Gastroesophageal sphincter (tissue), 3 donors: ENCODE results near the gene HACD1.

ENCODE experiments used
- CTCF ChIP-seq, 4 experiments: fragments of 200-600 bp in 2 of 4; fragments of 450-650 bp in 2 of 4; sonication (generic) in 1 of 4; IDR thresholded peaks; one replicate each; pipeline ENCODE4 v1.5.1; 2017 to 2019; ENCODE audit warnings: antibody characterized with exemption in 4 of 4, mild to moderate bottlenecking in 2 of 4, moderate library complexity in 2 of 4
- POLR2AphosphoS5 ChIP-seq: sonication (generic); formaldehyde crosslinking; IDR thresholded peaks from one replicate; pipeline ENCODE4 v1.6.1; 2017; ENCODE audit warnings: antibody characterized with exemption

DNA sequence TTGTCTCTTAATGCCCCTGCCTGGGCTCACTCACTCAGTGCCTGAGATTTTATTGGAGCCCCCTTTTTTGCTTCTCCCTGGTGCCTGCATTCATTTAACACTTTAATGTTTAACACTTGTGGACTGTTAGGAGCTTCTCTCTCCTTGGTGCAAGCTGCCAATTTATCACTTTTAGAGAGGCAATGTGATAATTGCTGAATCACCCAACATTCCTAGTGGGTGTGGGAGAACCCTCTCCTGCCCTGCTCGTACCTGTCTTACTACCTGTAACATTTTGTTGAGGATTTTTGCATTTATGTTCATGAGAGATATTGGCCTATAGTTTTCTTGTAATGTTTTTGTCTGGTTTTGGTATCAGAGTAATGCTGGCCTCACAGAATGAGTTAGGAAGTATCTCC is 39.9 kb upstream of the HACD1 start:
- no peak for TF ChIP-seq CTCF (IDR thresholded peaks at IDR 0.05)
- no peak for TF ChIP-seq POLR2AphosphoS5
